Stimulated activated CD4-positive, alpha-beta T cell treated with anti-CD3 and anti-CD28 coated beads, Interleukin-2, amount 100 ng/mL, for 4 hours (primary cell): ENCODE measurements around the gene FUT4.
"Not testable (repeated sequence)": the region's sequence is repeated elsewhere in the genome, so short reads cannot be mapped to it uniquely, and the experiment has no call there.

Experiments used
- DNase-seq: peaks from one replicate; pipeline ENCODE4 v3.0.0-alpha.2; 2020; ENCODE audit warnings: low read depth

FUT4 gene, protein sequence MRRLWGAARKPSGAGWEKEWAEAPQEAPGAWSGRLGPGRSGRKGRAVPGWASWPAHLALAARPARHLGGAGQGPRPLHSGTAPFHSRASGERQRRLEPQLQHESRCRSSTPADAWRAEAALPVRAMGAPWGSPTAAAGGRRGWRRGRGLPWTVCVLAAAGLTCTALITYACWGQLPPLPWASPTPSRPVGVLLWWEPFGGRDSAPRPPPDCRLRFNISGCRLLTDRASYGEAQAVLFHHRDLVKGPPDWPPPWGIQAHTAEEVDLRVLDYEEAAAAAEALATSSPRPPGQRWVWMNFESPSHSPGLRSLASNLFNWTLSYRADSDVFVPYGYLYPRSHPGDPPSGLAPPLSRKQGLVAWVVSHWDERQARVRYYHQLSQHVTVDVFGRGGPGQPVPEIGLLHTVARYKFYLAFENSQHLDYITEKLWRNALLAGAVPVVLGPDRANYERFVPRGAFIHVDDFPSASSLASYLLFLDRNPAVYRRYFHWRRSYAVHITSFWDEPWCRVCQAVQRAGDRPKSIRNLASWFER

DNA sequence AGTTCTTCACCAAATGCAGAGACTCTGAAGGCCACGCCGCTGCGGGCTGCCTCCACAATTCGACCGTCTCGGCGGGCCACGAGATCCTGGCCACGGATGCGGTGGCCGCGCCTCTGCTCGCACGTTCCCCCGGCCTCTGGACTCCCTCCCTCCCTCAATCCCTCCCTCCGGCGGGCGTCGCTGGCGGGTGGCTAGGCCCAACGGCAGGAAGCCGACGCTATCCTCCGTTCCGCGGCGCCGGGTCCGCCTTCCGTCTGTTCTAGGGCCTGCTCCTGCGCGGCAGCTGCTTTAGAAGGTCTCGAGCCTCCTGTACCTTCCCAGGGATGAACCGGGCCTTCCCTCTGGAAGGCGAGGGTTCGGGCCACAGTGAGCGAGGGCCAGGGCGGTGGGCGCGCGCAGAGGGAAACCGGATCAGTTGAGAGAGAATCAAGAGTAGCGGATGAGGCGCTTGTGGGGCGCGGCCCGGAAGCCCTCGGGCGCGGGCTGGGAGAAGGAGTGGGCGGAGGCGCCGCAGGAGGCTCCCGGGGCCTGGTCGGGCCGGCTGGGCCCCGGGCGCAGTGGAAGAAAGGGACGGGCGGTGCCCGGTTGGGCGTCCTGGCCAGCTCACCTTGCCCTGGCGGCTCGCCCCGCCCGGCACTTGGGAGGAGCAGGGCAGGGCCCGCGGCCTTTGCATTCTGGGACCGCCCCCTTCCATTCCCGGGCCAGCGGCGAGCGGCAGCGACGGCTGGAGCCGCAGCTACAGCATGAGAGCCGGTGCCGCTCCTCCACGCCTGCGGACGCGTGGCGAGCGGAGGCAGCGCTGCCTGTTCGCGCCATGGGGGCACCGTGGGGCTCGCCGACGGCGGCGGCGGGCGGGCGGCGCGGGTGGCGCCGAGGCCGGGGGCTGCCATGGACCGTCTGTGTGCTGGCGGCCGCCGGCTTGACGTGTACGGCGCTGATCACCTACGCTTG is at the start of gene FUT4:
Gene FUT4 (plus strand): TSS at position 227 of the 951 bp plus-strand sequence. CDS start 213 bp downstream, at position 440.
- DNase-seq = peak; percentile 53

DNA sequence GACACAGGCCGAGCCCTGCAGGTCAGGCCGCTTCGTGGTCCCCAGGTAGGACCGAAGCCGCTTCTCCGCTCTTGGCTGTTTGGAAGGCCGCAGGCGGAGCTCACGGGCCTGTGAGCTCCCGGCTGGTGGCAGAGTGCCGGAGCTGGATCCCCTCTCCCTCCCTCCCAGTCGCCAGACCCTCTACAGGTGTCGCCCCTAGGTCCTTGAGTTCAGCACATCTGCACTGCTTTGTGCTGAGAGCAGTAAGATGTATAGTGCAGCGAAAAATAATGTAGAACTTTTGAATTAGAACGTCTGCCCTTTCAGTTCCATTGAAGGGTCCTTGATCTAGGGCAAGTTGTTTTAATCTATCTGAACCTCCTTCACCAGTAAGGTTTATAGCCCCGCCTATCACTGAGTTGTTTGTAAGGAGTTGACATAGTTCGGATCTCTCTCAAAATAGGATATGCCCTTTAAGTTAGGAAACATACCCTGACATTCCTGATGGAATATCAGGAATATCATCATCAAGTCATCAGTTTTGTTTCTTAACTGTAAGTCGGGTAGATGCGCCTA is 49.5 kb upstream of the FUT4 start:
- no peak for DNase-seq

DNA sequence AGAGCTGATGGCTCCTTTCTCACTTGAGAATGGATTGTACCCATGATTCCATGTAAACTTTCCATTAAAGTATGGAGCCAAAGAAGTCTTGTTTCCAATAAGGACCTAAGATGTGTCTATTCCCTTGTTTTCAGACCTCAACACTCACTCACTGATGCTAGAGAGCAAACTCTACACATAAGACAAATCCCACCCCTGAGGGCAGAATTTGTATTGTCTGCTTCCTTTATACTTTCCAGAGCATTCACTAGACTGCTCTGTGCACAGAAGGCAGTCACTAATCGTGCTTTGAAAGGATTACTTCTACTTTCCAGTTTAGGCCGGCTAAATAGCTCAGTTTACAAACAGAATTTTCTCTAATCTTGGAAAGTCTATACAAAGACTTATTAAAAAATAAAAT is 43.5 kb upstream of the FUT4 start:
- no peak for DNase-seq

DNA sequence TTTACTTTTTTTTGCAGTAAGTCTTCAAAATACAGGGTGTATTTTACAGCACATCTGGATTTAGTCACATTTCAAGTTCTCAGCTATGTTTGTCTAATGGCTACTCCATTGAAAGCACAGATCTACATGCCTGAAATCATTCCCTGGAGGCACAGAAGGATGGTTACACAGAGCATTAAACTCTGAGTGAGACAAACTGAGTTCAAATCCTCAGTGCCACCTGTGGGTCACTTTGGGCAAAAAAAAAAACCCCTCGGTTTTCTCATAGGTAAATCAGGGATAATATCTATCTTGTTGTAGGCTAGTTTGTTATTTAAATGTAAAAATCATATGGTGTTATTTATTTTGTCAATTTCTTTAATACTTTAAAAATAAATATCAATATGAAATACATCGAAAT is 42.2 kb upstream of the FUT4 start:
- DNase-seq = no peak

DNA sequence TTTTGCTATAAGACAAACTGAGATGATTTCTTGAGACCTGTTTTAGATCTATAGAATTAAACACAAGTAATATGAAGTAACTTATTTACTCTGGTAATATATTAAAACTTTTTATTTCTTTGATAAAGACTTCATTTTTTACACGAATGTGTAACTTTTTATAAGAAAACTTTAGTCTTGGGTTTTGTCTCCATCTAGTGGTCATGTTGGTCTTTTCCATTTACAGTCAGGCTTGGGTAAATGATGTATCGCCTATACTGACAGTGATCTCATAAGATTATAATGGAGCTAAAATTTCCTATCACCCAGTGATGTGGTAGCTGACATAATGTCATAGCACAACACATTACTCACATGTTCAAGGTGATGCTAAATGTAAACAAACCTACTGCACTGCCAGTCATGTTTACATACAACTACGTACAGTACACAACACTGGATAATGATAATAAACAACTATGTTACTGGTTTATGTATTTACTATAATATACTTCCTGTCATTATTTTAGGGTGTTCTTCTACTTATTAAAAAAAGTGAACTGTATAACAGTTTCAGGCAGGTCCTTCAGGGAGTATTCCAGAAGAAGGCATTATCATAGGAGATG is 38.9 kb upstream of the FUT4 start:
- no peak for DNase-seq

DNA sequence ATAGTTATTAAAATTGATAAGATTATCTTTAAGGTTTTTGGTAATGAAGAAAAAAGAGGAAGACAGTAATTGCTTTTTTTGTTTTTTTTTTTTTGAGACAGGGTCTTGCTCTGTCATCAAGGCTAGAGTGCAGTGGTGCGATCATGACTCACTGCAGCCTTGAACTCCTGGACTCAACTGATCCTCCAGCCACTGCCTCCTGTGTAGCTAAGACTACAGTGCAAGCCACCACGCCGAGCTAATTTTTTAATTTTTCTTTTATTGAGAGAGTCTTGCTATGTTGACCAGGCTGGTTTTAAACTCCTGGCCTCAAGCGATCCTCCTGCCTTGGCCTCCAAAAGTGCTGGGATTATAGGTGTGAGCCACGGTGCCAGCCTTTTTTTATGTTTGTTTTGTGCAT is 37.2 kb upstream of the FUT4 start:
- DNase-seq = not testable (repeated sequence)

DNA sequence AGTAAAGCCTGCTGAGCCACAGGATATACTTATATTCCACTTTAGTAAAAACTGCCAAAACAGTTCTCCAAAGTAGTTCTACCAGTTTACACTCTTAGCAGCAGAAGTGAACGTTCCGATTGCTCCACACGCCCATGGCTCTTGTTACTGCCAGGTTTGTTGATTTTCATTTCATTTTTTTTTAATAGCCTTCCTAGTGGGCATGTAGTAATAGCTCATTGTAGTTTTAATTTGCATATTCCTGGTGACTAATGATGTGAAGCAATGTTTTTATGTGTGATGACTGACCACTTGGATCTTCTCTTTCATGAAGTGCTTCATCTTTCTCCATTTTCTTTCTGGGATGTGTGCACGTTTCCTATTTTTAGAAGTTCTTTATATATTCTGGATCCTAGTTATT is 36.2 kb upstream of the FUT4 start:
- DNase-seq = no peak

DNA sequence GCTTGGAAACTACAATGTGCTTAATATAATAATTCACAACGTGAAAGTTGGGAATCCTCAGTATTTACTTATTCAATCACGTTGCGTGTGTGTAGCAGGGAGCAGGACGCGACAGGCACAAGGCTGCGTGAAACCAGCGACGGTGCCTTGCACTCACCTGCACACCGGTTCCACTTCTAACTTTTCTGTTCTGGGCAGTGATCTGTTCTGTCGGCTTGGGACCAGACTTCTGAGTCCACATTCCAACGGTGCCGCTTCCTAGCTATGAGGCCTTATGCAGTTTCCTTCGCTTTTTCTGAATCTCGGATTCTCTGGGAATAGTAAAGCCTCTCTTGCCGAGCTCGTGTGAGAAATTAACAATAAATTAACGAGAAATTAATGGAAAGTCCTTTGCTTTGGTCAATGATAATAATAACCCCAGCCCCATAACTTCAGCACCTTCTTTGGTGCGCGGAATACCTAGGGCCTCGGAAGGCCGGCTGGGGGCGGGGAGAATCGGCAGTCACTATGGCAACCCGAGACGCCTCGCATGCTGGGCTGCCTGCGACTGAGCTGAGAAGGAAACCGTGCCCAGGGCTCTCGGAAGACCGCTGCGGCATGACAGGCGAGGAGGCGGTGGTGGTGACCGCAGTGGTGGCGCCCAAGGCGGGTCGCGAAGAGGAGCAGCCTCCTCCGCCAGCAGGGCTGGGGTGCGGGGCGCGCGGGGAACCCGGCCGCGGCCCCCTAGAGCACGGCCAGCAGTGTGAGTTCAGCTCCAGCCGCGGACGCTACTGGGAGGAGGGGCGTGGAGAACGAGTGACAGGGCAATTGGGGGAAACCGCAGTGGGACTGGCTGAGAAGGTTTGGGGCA is 31.6 kb upstream of the FUT4 start, which contains the start of gene C11orf97:
Gene C11orf97 (plus strand): TSS at position 530 of the 850 bp plus-strand sequence. CDS start 68 bp downstream, at position 598.
- DNase-seq = peak; percentile 44

DNA sequence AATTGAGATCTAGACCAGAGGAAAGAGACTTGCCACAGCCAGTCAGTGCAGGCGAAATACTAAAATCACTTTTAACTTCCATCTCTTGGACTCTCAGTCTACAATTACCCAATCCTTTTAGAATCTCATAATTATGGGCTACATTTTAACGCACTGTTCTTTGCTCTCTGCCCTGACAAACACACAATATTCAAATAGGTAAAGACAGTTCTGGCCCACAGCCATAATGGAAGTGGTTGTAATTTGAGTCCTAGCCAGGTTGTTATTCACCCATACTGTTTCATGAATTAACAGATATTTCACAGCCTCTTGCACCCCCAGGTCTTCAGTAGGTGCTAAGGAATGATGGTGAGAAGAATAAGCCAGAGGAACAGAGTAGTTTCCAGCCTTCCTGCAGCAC is 30.6 kb upstream of the FUT4 start:
- no peak for DNase-seq

DNA sequence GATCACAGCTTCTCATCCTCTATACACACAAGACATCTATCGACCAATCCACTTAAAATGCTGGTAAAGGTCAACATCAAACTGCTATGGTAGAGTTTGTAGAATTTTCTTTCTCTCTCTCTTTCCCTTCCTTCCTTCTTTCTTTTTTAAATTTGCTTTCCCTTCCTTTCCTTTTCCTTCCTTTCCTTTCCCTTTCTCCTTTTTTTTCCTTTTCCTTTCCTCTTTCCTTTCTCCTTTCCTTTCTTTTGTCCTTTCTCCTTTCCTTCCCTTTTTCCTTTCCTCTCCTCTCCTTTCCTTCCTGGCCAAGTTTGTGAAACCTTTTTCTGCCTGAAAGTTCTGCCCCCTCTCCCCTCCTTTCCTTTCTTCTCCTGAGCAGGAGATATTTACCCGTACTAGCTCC is 28.3 kb upstream of the FUT4 start:
- no peak for DNase-seq

DNA sequence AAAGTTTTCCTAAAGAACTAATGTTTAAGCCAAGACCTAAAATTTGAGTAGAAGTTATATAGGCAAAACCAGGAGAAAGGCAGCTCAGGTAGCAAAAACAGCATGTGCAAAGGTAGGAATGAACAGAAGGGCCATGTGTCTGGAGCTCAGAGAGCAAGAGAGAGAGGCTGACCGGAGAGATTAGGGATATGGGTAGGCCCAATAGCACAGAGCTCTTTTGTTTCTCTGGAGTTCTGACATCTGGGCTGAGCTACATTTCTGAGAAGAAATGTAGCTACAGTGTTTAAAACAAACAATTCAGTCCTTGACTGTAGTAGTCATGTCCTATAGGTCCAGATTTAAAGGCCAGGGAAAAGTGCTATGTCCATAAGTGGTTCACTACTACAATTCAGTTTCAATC is 27.0 kb upstream of the FUT4 start:
- DNase-seq = no peak

DNA sequence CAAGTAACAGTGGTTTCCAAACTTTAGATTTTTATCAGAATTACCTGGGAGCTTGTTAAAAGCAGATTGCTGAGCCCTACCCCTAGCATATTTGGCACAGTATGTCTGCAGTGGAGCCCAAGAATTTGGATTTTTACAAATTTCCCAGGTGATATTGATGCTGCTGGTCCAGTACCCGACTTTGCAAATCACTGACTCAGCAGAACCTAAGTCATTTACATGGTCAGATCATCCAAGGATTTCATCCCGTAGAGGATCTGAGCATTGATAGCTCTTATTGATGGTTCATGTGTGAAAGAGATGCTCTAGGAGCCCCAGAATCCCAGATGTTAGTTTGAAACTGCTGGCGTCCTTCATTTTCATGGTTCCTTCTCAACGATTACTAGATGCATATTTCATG is 25.4 kb upstream of the FUT4 start:
- DNase-seq = no peak

DNA sequence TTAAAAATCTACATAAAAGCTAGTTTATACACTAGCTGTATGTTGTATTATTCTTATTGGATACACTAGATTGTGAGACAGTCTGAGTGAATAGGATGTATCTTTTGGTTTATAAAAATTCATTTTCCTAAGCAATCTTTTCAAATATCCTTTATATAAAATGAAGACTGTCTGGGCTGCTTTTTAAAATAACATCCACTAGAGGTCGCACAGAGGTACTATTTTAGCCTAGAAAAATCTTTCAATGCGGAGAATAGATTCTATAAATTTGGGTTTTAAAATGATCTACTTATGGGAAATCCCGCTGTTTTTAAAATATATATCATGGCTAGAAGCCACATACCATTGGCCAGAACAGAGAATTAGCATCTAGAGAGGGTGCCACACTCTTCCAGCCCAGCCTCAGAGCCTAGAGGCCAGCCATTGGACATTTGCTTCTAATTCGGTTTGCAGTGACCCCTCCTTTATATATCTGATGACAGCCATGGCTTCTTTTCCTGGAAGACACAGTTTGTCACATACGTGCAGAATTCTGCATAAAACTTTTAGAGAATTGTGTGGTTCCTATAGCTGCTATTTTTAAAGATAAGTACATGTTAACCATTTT is 24.1 kb upstream of the FUT4 start:
- DNase-seq = no peak

DNA sequence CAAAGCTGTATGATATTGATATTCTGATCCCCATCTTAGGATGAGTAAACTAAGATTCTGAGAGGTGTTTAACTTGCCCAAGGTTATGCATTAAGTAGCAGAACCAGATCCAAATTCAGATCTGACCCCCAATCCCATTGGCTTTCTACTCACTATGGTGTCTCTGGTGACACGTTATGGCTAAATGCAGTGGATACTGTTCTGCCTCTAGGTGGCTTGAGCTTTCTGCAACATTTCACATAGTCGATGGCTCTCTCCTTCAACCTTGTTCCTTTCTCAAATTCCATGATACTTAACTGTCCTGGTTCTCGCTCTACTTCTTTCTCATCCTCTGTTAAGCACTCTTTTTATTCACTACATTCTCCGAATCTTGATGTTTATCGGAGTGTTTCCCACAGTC is 22.0 kb upstream of the FUT4 start:
- no peak for DNase-seq

DNA sequence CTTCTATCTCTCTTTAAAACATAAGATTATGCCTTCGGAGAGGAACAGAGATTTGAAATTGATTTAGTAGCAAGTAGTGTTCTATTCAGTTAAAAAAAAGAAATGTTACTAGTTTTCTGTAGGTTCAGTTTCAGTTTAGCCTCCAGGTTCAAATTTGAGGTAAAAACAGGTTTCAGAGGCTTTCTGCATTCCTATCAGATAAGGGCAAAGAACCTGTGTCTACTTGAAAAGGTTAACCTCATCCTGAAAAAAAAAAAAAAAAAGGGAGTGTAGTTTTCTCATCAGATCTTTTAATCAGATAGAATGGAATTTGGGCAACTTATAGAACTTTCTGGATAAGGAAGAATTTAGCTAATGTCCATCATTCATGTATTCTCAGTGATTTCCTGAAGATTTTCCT is 19.4 kb upstream of the FUT4 start:
- no peak for DNase-seq

DNA sequence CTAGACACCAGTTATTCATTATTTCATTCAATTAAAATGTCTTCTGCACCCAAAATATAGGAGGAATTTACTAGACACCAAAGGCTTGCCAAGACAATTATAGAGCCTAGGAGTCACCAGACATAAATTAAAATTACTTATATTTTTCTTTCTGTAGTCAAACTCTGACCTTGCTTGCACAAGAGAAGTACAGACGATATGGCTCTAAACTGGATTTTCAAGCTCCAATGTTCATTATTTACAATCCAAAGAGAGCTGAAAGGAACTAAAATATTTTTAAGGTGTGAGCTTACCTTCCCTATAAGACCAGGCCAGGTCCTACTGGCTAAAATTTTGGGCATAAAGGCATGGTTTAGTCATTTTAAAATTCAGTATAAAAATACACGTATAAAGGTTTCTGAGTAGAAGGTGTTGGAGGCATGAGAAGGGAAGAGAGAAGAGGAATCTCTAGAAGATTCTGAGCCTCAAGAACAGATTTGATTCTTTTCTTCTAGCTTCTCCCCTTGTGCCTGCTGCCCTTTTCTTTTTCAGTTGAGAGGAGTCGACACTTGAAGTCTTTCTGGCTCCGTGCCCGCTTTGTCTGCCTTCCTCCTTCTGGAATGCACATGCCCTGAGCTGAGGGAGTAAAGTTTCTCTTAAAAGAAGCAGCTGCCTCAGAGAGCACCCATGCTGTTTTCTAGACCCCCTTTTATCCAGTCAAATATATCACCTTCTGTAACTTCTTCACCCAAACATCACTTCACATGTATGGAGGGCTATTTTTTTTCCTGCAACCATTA is 18.0 kb upstream of the FUT4 start:
- DNase-seq = no peak

DNA sequence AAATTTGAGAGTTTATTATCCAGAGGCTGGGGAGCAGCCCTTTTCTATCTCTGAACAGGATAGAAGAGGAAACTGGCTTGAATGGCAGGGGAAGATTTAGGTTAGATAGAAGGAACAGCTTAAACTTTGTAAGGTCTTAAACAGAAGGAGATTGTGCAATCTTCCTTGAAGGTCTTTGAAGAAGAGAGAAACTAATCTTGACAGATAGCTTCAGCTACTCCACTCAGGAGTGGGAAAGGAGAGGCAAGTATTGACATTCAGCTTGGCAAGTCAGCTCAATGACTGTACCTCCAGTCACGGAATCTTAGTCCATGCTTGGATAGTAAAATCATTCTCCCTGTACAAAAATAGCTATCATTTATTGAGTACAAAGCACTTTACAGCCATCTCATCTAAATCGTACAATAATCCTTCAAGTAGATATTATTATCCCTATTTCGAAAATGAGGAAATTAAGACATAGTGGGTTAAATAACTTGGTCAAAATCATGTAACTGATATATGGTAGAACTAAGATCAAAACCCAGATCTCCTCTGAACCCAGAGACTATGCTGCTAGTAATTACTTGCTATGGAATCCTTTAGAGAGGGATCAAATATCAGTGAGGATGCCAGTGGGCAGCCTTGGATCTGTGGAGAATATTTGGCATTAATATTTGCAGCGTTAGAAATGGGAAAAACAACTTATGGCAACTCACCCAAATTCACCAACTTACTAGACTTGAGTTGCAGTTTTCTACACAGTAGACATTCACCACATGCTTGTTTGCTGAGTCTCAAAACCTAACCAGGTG is 16.9 kb upstream of the FUT4 start:
- no peak for DNase-seq

DNA sequence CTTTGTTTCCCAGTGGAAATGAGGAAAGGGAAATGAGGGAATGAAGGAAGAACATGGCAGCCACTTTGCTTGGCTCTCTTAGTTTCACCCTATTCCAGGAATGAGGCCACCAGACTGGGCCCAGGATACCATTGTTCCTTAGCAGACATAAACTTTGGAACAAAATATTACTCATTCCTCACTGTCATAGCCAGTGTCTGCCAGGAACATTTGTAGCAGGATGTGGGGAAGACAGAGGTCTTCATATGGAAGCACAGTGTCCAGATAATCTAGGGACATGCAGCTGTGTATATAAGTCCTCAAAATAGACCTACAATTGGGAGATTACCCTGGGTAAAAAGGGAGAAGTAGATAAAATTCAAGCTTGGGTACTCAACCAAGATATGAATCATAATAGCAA is 15.2 kb upstream of the FUT4 start:
- DNase-seq = no peak

DNA sequence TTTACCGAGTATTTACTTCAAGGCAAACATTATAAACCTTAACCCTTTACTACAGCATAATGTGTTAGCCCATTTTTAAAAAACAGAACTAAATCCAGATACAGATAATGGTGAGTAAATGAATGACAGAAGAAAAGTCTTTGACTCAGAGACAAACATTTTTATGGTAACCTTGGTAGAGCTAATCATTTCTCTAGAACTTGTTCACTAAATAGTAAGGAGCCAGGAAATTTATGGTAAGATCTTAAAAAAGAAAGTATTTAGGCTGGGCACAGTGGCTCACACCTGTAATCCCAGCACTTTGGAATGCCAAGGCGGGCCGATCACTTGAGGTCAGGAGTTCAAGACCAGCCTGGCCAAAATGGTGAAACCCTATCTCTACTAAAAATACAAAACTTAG is 11.5 kb upstream of the FUT4 start:
- DNase-seq = no peak
